Measurements from ENCODE around the gene TARBP2. TPM values are rescaled to one million over a fixed set of nuclear protein-coding genes. Genes with fewer than 3 reads are reported as not detected.

The TARBP2 gene
- total RNA-seq, 1 experiment from 2014 or later, result 20.7 TPM

DNA sequence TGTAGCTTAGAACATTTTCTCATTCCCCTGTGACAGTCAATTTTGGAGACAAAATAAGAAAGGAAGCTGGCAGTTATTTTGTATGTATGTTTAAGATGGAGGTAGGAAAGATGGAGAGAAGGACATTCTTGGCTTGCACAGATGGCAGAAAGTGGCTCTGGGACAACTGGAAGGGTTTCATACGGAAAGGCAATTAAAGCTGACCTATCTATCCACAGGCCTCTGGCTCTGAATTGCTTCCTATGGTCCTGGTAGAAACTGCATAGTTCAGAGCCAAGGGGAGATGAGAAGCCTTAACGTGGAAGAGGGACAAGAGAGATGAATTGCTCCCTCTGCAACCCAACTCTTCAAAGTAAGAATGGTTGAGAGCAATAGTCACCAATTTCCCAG lies 14.2 kb downstream of the TARBP2 start:
- no peak for TF ChIP-seq CTCF (IDR thresholded peaks at IDR 0.05; ENCODE audit: unreplicated experiment)
- CTCF ChIA-PET, result no interaction called here
- H3K9me3 Mint-ChIP-seq (ENCODE audit: low read depth, unreplicated experiment), result no peaks in the 10 kb centered on the region
- H3K4me1 Mint-ChIP-seq (ENCODE audit: low read depth, unreplicated experiment), result no peaks in the 10 kb centered on the region
- BruUV-seq (replicated peaks), result no TSS peak
- H3K27me3 Mint-ChIP-seq (ENCODE audit: unreplicated experiment), result no peaks in the 10 kb centered on the region
- H3K36me3 Mint-ChIP-seq (ENCODE audit: insufficient read depth, unreplicated experiment), result peaks cover 11% of the 10 kb centered on the region
- no peak for DNase-seq
- no peak overlapping the region for H3K4me3 Mint-ChIP-seq (ENCODE audit: low read depth, unreplicated experiment)
- intact Hi-C loops (cut with micrococcal nuclease; ENCODE audit: unreplicated experiment), result no loop called here
- H3K27ac Mint-ChIP-seq (ENCODE audit: unreplicated experiment), result no peak overlapping the region

DNA sequence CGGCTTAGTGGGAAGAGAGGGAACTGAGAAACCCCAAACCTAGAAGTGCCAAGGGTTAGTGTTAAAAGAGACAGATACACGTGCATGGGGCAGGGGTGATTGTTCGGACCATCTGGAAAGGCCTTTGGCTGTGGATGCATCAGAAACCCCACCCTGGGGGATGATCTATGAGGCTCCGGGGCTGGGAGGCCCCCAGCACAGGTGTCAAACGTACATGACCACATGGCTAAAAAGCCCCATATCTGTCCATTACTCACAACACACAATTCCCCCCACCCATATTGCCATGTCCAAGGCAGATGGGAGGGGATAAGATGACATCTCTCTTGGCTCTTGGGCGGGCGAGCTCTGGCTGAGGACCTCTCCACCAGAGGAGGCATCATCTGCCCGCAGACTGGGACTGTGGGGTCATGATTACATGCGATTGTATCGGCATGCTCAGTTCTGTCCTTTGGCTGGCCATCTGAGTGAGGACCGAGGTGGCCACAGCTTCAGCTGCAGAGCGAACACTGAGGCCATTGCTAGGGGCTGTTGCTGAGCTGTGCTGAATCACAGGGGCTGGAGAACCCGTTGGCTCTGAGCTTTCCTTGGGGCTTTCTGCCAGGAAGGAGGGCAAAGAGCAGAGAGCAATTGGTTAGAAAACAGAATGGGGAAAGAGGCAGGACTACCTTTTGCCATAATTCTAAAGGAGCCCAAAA lies 15.8 kb downstream of the TARBP2 start:
- no TSS peak for BruUV-seq (replicated peaks)
- H3K36me3 Mint-ChIP-seq (ENCODE audit: insufficient read depth, unreplicated experiment), result peaks cover 15% of the 10 kb centered on the region
- CTCF ChIA-PET, result interaction anchor here (1.1 kb wide), 1 partner anchor 8 kb away, joined by 3 read pairs; no protein-coding TSS in a partner anchor

GRCh38 chr12:53518381-53518780 lies 17.3 kb downstream of the TARBP2 start:
- H3K4me3 Mint-ChIP-seq (ENCODE audit: low read depth, unreplicated experiment), result no peak overlapping the region
- H3K36me3 Mint-ChIP-seq (ENCODE audit: insufficient read depth, unreplicated experiment), result peaks cover 10% of the 10 kb centered on the region
- CTCF ChIA-PET, result interaction anchor here (1.1 kb wide), 1 partner anchor 10 kb away, joined by 3 read pairs; no protein-coding TSS in a partner anchor
- no peaks in the 10 kb centered on the region for H3K9me3 Mint-ChIP-seq (ENCODE audit: low read depth, unreplicated experiment)
- H3K27ac Mint-ChIP-seq (ENCODE audit: unreplicated experiment), result no peak overlapping the region
- intact Hi-C loops (cut with micrococcal nuclease; ENCODE audit: unreplicated experiment), result no loop called here
- no peak for TF ChIP-seq CTCF (IDR thresholded peaks at IDR 0.05; ENCODE audit: unreplicated experiment)
- DNase-seq, result no peak
- BruUV-seq (replicated peaks), result no TSS peak
- H3K27me3 Mint-ChIP-seq (ENCODE audit: unreplicated experiment), result no peaks in the 10 kb centered on the region
- no peaks in the 10 kb centered on the region for H3K4me1 Mint-ChIP-seq (ENCODE audit: low read depth, unreplicated experiment)

More for the DNA sequence above, 15.8 kb downstream of the TARBP2 start:
- no peaks in the 10 kb centered on the region for H3K9me3 Mint-ChIP-seq (ENCODE audit: low read depth, unreplicated experiment)
- no peaks in the 10 kb centered on the region for H3K27me3 Mint-ChIP-seq (ENCODE audit: unreplicated experiment)
- intact Hi-C loops (cut with micrococcal nuclease; ENCODE audit: unreplicated experiment), result no loop called here
- no peak overlapping the region for H3K4me3 Mint-ChIP-seq (ENCODE audit: low read depth, unreplicated experiment)
- no peak overlapping the region for H3K27ac Mint-ChIP-seq (ENCODE audit: unreplicated experiment)
- H3K4me1 Mint-ChIP-seq (ENCODE audit: low read depth, unreplicated experiment), result no peaks in the 10 kb centered on the region
- no peak for DNase-seq
- no peak for TF ChIP-seq CTCF (IDR thresholded peaks at IDR 0.05; ENCODE audit: unreplicated experiment)

- no peaks in the 10 kb centered on the region for H3K27me3 Mint-ChIP-seq (ENCODE audit: unreplicated experiment)
- H3K4me3 Mint-ChIP-seq (ENCODE audit: low read depth, unreplicated experiment), result no peak overlapping the region
- H3K27ac Mint-ChIP-seq (ENCODE audit: unreplicated experiment), result no peak overlapping the region
- no peak for TF ChIP-seq CTCF (IDR thresholded peaks at IDR 0.05; ENCODE audit: unreplicated experiment)
- H3K4me1 Mint-ChIP-seq (ENCODE audit: low read depth, unreplicated experiment), result no peaks in the 10 kb centered on the region
- BruUV-seq (replicated peaks), result no TSS peak
- H3K36me3 Mint-ChIP-seq (ENCODE audit: insufficient read depth, unreplicated experiment), result peaks cover 10% of the 10 kb centered on the region
- no peak for DNase-seq
- no peaks in the 10 kb centered on the region for H3K9me3 Mint-ChIP-seq (ENCODE audit: low read depth, unreplicated experiment)
- intact Hi-C loops (cut with micrococcal nuclease; ENCODE audit: unreplicated experiment), result no loop called here
- CTCF ChIA-PET, result interaction anchor here (0.6 kb wide), 1 partner anchor 402 kb away, joined by 12 read pairs; no protein-coding TSS in a partner anchor
Measured at GRCh38 chr12:53523131-53523530, 22.0 kb downstream of the TARBP2 start.
